GM21528 (cell line): ENCODE data around the gene P2RX2.

Experiments used
- ATAC-seq: cut with Tn5 transposase; IDR thresholded peaks from one replicate; pipeline ENCODE4 v1.9.1; 2021; ENCODE audit warnings: mild to moderate bottlenecking, moderate library complexity; ENCODE audit not compliant: unreplicated experiment, low FRiP score

P2RX2 gene

GRCh38 chr12:132657004-132657727, 38.6 kb downstream of the P2RX2 start:
- no peak for ATAC-seq

- no peak for ATAC-seq
Observed at GRCh38 chr12:132658149-132658894, 39.7 kb downstream of the P2RX2 start.

- no peak for ATAC-seq
Observed at GRCh38 chr12:132659146-132659545, 40.6 kb downstream of the P2RX2 start.

GRCh38 chr12:132660052-132660451, 41.5 kb downstream of the P2RX2 start:
- ATAC-seq, result no peak

- no peak for ATAC-seq
Observed at GRCh38 chr12:132660996-132661395, 42.4 kb downstream of the P2RX2 start.

GRCh38 chr12:132661972-132662371, 43.4 kb downstream of the P2RX2 start:
- ATAC-seq, result no peak

- ATAC-seq, result no peak
Observed at GRCh38 chr12:132662901-132663755, 44.6 kb downstream of the P2RX2 start.

GRCh38 chr12:132664206-132665148, 45.9 kb downstream of the P2RX2 start:
- ATAC-seq, result no peak

GRCh38 chr12:132665149-132665491, 46.5 kb downstream of the P2RX2 start:
- ATAC-seq, result no peak

- ATAC-seq, result no peak
Observed at GRCh38 chr12:132665794-132666193, 47.2 kb downstream of the P2RX2 start.

- no peak for ATAC-seq
Observed at GRCh38 chr12:132668191-132669088, 49.9 kb downstream of the P2RX2 start.

GRCh38 chr12:132669166-132669879, 50.7 kb downstream of the P2RX2 start:
- no peak for ATAC-seq
